ENCODE measurements around the gene MAPK13.

MAPK13 gene

DNA sequence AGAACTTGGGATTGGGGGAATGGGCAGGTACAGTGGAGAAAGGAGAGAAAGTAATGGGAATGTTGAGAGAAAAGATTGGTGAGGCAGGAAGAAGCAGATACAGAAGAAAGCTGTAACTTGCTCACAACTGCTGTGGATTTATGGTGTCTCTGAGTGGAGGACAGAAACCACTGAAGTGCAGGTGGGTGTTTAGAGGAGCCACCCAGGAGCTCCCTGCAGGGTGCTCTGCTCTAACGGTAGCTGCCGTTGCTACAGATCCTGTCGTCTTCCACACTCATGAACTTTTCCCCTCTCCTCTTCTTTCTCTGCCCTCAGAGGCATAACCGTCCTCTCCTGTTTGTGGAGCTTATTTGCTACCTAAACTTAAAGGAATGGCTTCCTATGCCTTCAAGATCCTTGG lies 27.5 kb upstream of the MAPK13 start:
- Mint-ChIP-seq H3K36me3 (peaks cover 14 to 44% of the 10 kb centered on the region in 2 donors), H3K9me3 (no peaks in the 10 kb centered on the region), H3K27me3 (no peaks in the 10 kb centered on the region), H3K4me1 (peaks cover 18 to 40% of the 10 kb centered on the region in 2 donors), H3K4me3 (no peak overlapping the region), H3K27ac (no peak overlapping the region)
- DNase-seq (no peak), ATAC-seq (replicated peaks) (no peak)

DNA sequence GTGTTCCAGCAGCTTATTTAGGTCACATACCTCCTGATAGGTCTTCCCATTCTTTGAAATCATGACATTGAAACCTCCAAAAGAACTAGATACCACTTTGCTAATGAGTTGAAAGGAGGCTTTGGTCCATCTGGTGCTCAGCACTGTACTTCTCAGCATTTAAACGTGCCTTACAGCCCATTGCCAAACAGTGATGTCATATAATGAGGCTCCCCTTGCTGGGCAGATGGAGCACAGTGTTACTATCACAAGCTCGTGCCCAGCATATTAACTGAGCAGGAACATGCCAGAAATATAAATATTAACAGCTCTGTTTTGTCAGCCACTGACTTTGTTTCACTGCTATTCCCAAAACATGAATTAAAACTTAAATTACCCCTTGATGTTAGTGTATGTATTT lies 25.5 kb upstream of the MAPK13 start:
- DNase-seq, result no peak
- H3K9me3 Mint-ChIP-seq, result no peaks in the 10 kb centered on the region
- no peak overlapping the region for H3K27ac Mint-ChIP-seq
- no peak for ATAC-seq (replicated peaks)
- no peaks in the 10 kb centered on the region for H3K27me3 Mint-ChIP-seq
- peaks cover 18 to 47% of the 10 kb centered on the region in 2 donors for H3K36me3 Mint-ChIP-seq
- H3K4me1 Mint-ChIP-seq, result peaks cover 25 to 40% of the 10 kb centered on the region in 2 donors
- no peak overlapping the region for H3K4me3 Mint-ChIP-seq

DNA sequence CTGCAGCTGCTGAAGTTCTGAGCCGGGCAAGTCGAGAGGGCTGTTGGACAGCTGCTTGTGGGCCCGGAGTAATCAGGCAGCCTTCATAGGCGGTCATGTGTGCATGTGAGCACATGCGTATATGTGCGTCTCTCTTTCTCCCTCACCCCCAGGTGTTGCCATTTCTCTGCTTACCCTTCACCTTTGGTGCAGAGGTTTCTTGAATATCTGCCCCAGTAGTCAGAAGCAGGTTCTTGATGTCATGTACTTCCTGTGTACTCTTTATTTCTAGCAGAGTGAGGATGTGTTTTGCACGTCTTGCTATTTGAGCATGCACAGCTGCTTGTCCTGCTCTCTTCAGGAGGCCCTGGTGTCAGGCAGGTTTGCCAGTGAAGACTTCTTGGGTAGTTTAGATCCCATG lies 21.2 kb upstream of the MAPK13 start:
- Mint-ChIP-seq H3K4me1 (peaks cover 41 to 66% of the 10 kb centered on the region in 2 donors), H3K4me3 (peak overlapping the region in 1 of 2 donors; percentile 34), H3K27me3 (no peaks in the 10 kb centered on the region), H3K36me3 (peaks cover 15 to 50% of the 10 kb centered on the region in 2 donors), H3K9me3 (no peaks in the 10 kb centered on the region), H3K27ac (peak overlapping the region; percentile 82)
- DNase-seq (peak; percentile 35), ATAC-seq (replicated peaks) (peak; percentile 91 to 93)

DNA sequence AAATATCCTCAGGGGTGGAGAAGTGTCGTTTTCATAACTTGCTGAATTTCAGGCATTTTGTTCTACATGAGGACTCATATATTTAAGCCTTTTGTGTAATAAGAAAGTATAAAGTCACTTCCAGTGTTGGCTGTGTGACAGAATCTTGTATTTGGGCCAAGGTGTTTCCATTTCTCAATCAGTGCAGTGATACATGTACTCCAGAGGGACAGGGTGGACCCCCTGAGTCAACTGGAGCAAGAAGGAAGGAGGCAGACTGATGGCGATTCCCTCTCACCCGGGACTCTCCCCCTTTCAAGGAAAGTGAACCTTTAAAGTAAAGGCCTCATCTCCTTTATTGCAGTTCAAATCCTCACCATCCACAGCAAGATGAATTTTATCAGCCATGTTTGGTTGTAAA lies 20.3 kb upstream of the MAPK13 start:
- Mint-ChIP-seq H3K4me1 (peaks cover 45 to 76% of the 10 kb centered on the region in 2 donors), H3K27ac (peak overlapping the region; percentile 47), H3K36me3 (peaks cover 14 to 45% of the 10 kb centered on the region in 2 donors), H3K9me3 (no peaks in the 10 kb centered on the region), H3K27me3 (no peaks in the 10 kb centered on the region), H3K4me3 (no peak overlapping the region)
- DNase-seq (no peak), ATAC-seq (replicated peaks) (no peak)

DNA sequence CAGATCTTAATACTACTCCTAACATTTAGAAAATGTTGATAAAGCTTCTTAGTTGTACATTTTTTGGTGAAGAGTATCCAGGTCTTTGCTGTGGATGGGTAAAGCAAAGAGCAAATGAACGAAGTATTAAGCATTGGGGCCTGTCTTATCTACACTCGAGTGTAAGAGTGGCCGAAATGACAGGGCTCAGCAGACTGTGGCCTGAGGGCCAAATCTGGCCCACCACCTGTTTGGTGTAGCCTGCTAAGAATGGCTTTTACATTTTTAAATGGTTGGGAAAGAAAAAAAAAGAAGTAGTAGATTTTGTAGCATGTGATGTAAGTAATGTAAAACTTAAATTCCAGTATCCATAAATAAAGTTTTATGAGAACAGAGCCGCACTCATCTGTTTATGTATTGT lies 19.4 kb upstream of the MAPK13 start:
- no peaks in the 10 kb centered on the region for H3K27me3 Mint-ChIP-seq
- no peak overlapping the region for H3K4me3 Mint-ChIP-seq
- H3K4me1 Mint-ChIP-seq, result peaks cover 48 to 82% of the 10 kb centered on the region in 2 donors
- peak overlapping the region; percentile 73 for H3K27ac Mint-ChIP-seq
- H3K36me3 Mint-ChIP-seq, result peaks cover 12 to 41% of the 10 kb centered on the region in 2 donors
- ATAC-seq (replicated peaks) (no peak), DNase-seq (no peak)
- H3K9me3 Mint-ChIP-seq, result no peaks in the 10 kb centered on the region

DNA sequence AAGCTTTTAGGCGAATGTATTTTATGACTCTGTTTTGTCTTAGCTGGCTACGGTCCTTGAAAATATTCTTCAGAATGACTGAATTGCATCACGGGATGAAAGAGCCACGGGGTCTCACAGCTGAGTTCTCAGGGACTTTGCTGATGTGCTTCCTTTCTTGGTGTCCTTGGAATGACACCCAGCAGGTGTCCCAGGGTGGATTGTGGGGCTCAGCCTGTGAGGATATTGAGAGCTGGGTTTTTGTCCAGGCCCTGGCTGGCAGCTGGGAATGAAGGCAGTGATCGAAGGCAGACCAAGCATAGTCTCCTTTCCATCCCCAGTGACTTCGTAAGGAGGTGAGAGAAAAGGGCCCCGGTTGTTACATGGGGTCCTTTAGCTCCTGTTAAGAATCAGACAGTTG lies 18.8 kb upstream of the MAPK13 start:
- H3K9me3 Mint-ChIP-seq, result no peaks in the 10 kb centered on the region
- H3K27ac Mint-ChIP-seq, result peak overlapping the region; percentile 59
- ATAC-seq (replicated peaks), result no peak
- no peak for DNase-seq
- no peaks in the 10 kb centered on the region for H3K27me3 Mint-ChIP-seq
- H3K4me1 Mint-ChIP-seq, result peaks cover 50 to 89% of the 10 kb centered on the region in 2 donors
- no peak overlapping the region for H3K4me3 Mint-ChIP-seq
- H3K36me3 Mint-ChIP-seq, result peaks cover 15 to 43% of the 10 kb centered on the region in 2 donors

DNA sequence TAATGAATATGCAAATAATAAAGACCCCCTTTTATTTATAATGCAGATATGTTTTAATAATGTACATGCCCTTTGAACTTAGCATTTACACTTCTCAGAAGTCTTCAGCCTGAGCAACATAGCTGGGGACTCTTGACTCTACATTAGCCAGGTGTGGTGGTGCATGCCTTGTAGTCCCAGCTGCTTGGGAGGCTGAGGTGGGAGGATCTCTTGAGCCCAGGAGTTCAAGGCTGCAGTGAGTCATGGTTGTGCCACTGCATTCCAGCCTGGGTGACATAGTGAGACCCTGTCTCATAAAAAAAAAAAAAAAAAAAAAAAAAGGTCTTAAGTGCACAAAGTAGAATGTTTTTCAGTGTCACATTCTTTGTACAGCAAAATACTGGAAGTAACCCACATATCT lies 17.3 kb upstream of the MAPK13 start:
- Mint-ChIP-seq H3K4me1 (peaks cover 54 to 95% of the 10 kb centered on the region in 2 donors), H3K36me3 (peaks cover 24 to 44% of the 10 kb centered on the region in 2 donors), H3K27me3 (no peaks in the 10 kb centered on the region), H3K4me3 (no peak overlapping the region), H3K27ac (no peak overlapping the region), H3K9me3 (no peaks in the 10 kb centered on the region)
- ATAC-seq (replicated peaks) (no peak), DNase-seq (no peak)

DNA sequence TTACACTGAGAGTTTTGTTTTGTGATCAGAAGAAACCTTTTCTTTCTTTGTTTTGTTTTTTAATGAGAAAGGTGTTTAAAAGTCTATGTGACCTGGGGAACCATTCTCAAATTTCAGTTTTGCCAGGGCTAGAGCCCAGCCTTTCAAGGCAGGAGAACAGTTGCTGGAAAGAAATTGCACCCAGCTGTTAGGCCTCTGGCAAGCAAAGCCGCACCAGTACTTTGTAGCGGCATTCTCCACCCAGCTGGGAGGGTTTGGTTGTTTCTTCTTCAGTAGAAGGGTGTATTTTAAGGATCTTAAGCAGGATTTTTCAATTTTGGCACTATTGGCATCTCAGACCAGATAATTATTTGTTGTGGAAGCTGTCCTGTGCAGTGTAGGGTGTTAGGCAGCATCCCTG lies 16.6 kb upstream of the MAPK13 start:
- peak overlapping the region; percentile 75 for H3K27ac Mint-ChIP-seq
- peaks cover 54 to 95% of the 10 kb centered on the region in 2 donors for H3K4me1 Mint-ChIP-seq
- ATAC-seq (replicated peaks), result no peak
- peak overlapping the region in 1 of 2 donors; percentile 11 for H3K4me3 Mint-ChIP-seq
- H3K9me3 Mint-ChIP-seq, result no peaks in the 10 kb centered on the region
- H3K36me3 Mint-ChIP-seq, result peaks cover 26 to 45% of the 10 kb centered on the region in 2 donors
- DNase-seq, result no peak
- no peaks in the 10 kb centered on the region for H3K27me3 Mint-ChIP-seq

DNA sequence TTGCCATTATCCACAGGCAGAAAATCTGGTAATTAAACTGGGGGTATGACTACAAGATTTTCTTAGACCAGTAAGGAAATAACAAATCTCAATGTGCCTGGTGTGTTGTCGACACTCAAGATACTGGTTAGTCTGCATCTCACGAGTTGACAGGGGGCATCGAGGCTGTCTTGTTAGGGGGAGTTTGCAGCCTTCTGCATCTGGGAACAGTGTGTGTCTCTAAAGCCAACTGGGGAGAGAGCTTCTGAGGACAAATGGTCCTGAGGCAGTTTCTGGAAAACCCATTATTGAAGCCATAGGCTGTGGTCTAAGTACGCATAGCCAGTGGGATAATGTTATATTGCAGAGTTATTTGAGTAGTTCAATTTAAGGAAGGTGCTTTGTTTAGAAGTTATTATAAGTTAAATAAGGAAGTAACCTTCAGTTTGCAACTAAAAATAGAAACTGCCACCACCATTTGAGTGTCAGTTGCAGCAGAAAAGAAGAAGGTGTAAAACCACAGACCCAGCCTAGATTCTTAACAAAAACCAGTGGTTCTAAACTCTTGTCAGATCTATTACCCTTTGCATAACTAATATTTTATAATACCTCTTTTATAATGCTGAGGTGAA lies 15.4 kb upstream of the MAPK13 start:
- Mint-ChIP-seq H3K4me1 (peaks cover 53 to 95% of the 10 kb centered on the region in 2 donors), H3K27me3 (no peaks in the 10 kb centered on the region), H3K4me3 (peak overlapping the region; percentile 18 to 70), H3K27ac (peak overlapping the region; percentile 75), H3K36me3 (peaks cover 34 to 54% of the 10 kb centered on the region in 2 donors), H3K9me3 (no peaks in the 10 kb centered on the region)
- DNase-seq (no peak), ATAC-seq (replicated peaks) (peak; percentile 63 to 82)

DNA sequence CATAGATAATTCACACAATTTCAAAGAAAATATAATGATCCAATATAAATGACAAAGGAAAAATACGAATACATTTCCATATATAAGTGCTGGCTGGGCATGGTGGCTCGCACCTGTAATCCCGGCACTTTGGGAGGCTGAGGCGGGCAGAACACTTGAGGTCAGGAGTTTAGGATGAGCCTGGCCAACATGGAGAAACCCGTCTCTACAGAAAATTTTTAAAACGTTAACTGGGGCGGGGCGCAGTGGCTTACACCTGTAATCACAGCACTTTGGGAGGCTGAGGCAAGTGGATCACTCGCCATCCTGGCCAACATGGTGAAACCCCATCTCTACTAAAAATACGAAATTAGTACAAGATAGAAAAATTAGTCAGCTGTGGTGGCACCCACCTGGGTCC lies 14.9 kb upstream of the MAPK13 start:
- H3K4me3 Mint-ChIP-seq, result peak overlapping the region; percentile 8 to 21
- DNase-seq (no peak), ATAC-seq (replicated peaks) (no peak)
- no peaks in the 10 kb centered on the region for H3K9me3 Mint-ChIP-seq
- H3K36me3 Mint-ChIP-seq, result peaks cover 34 to 49% of the 10 kb centered on the region in 2 donors
- peaks cover 52 to 96% of the 10 kb centered on the region in 2 donors for H3K4me1 Mint-ChIP-seq
- H3K27me3 Mint-ChIP-seq, result no peaks in the 10 kb centered on the region
- peak overlapping the region; percentile 65 for H3K27ac Mint-ChIP-seq

DNA sequence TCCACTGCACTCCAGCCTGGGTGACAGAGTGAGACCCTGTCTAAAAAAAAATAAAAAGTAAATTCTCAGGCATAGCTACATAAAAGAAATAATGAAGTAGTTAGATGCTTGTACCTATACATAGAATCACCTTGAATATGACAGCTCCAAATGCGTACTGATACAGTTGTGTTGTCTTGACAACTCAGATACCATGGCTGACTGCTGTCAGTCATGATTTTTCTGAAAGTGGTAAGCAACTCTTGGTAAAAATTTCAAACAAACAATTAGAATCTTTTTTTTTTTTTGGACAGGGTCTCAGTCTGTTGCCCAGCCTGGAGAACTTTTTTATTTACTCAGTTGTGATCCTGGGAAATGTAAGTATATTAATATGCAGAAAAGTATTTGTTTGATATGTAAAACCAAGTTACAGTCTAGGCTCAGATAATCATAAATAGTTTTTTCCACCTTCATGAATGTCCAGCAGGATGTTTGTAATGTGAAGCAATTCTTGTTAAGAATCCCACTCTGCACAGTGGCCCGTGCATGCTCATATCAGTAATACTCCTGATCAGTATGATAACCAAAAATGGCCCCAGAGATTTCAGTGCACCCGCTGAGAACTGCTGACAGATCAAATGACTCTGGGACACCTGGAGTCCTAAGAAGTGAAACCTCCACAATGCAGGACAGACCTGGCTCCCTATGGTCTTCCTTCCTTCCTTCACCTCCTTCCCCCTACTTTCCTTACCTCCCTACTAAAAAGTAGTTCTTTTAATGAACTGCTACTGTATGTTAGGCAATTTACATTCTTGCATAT lies 14.0 kb upstream of the MAPK13 start:
- DNase-seq (no peak), ATAC-seq (replicated peaks) (no peak)
- Mint-ChIP-seq H3K27ac (peak overlapping the region; percentile 82), H3K4me3 (no peak overlapping the region), H3K36me3 (peaks cover 34 to 46% of the 10 kb centered on the region in 2 donors), H3K9me3 (no peaks in the 10 kb centered on the region), H3K4me1 (peaks cover 59 to 97% of the 10 kb centered on the region in 2 donors), H3K27me3 (no peaks in the 10 kb centered on the region)

DNA sequence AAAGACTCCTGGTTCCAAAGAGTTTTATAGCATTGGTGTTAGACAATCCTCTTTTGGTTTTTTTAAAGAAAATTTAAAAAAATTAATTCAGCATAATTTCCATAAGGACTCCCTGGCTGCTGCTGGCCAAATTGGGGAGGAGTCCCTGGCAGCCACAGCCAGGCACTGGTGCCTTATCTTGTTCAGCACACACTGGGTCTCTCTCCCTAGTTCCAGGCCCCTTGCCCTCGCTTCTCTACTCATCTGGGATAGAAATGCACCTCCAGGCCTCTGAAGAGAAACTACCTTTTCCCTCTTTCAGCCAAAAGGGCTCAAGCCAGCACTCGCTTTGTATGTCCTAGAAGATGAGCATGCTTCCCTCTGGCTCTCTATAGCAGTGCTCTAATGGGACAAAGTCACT lies 13.4 kb upstream of the MAPK13 start:
- H3K36me3 Mint-ChIP-seq, result peaks cover 28 to 39% of the 10 kb centered on the region in 2 donors
- H3K9me3 Mint-ChIP-seq, result no peaks in the 10 kb centered on the region
- H3K4me3 Mint-ChIP-seq, result no peak overlapping the region
- no peak for DNase-seq
- H3K27ac Mint-ChIP-seq, result peak overlapping the region; percentile 44
- no peak for ATAC-seq (replicated peaks)
- no peaks in the 10 kb centered on the region for H3K27me3 Mint-ChIP-seq
- H3K4me1 Mint-ChIP-seq, result peaks cover 62 to 97% of the 10 kb centered on the region in 2 donors

DNA sequence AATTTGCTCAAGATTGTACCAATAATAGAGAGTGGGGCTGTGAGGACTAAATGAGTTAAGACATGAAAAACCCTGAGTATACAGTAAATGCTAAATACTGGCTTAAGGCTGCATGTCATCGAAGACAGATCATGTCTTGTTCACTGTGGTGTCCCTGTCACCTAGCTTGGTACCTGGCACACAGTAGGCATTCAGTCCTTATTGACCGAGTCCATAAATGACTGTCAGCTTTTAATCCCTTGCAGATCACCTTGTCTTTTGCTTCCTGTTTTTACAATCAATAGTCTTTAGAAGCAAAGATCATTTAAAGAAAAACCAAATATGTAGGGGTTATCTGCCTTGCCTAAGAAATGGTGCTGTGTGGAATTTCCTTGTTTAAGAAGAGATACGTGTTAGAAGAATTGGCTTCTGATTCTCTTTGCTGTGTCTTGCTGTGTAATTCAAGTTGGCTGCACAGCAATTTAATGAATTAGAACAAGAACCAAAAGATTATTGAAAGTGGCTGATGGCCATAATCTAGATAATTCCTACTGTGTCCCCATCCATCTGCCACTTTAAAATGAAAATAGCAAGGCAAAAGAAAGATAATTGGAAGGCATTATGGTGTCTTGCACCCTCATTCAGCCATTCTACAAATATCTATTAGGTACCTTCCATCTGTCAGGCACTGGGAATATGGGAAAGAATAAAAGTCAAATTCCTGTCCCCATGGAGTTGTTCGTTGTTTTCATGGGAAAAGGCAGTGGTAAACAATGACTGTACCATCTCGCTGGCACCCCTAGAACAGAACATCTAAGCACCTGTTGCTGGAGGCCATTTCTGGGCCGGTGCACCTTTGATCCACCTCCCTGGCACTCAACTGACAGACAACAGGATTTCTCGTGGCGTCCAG lies 12.4 kb upstream of the MAPK13 start:
- DNase-seq, result no peak
- H3K4me1 Mint-ChIP-seq, result peaks cover 68 to 99% of the 10 kb centered on the region in 2 donors
- no peak overlapping the region for H3K4me3 Mint-ChIP-seq
- H3K9me3 Mint-ChIP-seq, result no peaks in the 10 kb centered on the region
- peak overlapping the region; percentile 95 for H3K27ac Mint-ChIP-seq
- H3K27me3 Mint-ChIP-seq, result no peaks in the 10 kb centered on the region
- ATAC-seq (replicated peaks), result no peak
- peaks cover 25 to 32% of the 10 kb centered on the region in 2 donors for H3K36me3 Mint-ChIP-seq

DNA sequence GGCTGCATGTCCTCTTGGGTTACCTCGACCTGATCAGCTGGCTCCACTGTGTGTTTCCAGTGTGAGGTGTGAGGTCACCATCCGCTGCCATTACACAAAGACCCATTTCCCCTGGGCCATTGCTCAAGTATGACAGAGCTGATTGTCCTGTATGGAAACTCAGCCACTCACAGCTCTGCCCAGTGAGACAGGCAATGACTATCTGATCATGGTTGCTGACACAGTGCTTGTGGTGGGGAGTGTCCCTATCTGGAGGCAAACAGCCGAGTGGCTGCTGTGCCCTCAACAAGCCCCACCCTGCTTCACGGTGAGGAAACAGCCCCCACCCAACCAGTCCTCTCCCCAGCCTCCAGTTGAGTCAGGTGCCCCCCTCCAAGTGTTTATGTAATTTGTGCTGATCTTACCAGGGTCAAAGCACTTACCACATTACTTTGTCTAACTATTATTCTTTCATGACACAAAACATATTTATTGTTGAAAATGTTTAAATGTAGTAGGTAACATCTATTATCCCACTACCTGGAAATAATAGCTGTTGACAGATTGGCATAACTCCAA lies 11.7 kb upstream of the MAPK13 start:
- Mint-ChIP-seq H3K9me3 (no peaks in the 10 kb centered on the region), H3K4me1 (peaks cover 72 to 99% of the 10 kb centered on the region in 2 donors), H3K4me3 (no peak overlapping the region), H3K36me3 (peaks cover 25 to 31% of the 10 kb centered on the region in 2 donors), H3K27me3 (no peaks in the 10 kb centered on the region), H3K27ac (peak overlapping the region; percentile 95)
- peak; percentile 61 to 69 for ATAC-seq (replicated peaks)
- DNase-seq, result peak; percentile 47
